ENCODE results near the gene HLA-DQA2. TPM values are rescaled to one million over a fixed set of nuclear protein-coding genes. Genes with fewer than 3 reads are reported as not detected.
"Not testable (repeated sequence)": the region's sequence is repeated elsewhere in the genome, so short reads cannot be mapped to it uniquely, and the experiment has no call there.

The HLA-DQA2 gene
- total and polyA plus RNA-seq, 10 donors = 0.10 to 84.9 (median 6.3) TPM

GRCh38 chr6:32700391-32701040 lies 40.7 kb upstream of the HLA-DQA2 start:
- intact Hi-C loops (cut with DNase I; ENCODE audit: low total_unique reads) = loop anchor here (5.0 kb wide), 1 partner anchor 273 kb away; no protein-coding TSS in a partner anchor
- no peak for DNase-seq
- peaks cover 0 to 20% (median 0%) of the 10 kb centered on the region in 7 donors for H3K27me3 ChIP-seq (replicated peaks in 1 of 7)
- TF ChIP-seq CTCF (IDR thresholded peaks at IDR 0.05 in 8 of 11, conservative IDR thresholded peaks at IDR 0.05 in 3 of 11) (peak; percentile 43 to 82 (median 67)), POLR2AphosphoS5 (IDR thresholded peaks at IDR 0.05) (no peak)
- no peaks in the 10 kb centered on the region for H3K36me3 ChIP-seq
- peak overlapping the region in 1 of 8 donors; percentile 30 for H3K4me3 ChIP-seq
- WGBS, 5 donors = 13 to 25% (median 17%) methylated on average over 6 of the region's 6 CpGs
- no peaks in the 10 kb centered on the region for H3K9me3 ChIP-seq
- H3K27ac ChIP-seq = peak overlapping the region in 1 of 8 donors; percentile 46
- peaks cover 0 to 8% (median 0%) of the 10 kb centered on the region in 6 donors for H3K4me1 ChIP-seq

GRCh38 chr6:32703347-32703746 lies 37.8 kb upstream of the HLA-DQA2 start:
- no peaks in the 10 kb centered on the region for H3K36me3 ChIP-seq
- H3K27me3 ChIP-seq (replicated peaks in 1 of 7) = peaks cover 0 to 15% (median 0%) of the 10 kb centered on the region in 7 donors
- 30 to 66% (median 60%) methylated on average over 4 of the region's 4 CpGs for WGBS, 5 donors
- H3K27ac ChIP-seq = no peak overlapping the region
- no peak overlapping the region for H3K4me3 ChIP-seq
- intact Hi-C loops (cut with DNase I; ENCODE audit: low total_unique reads) = loop anchor here (5.0 kb wide), 1 partner anchor 276 kb away; no protein-coding TSS in a partner anchor
- no peaks in the 10 kb centered on the region for H3K9me3 ChIP-seq
- no peak for DNase-seq
- TF ChIP-seq POLR2AphosphoS5 (IDR thresholded peaks at IDR 0.05) (no peak), POLR2A (IDR thresholded peaks at IDR 0.05) (no peak), CTCF (IDR thresholded peaks at IDR 0.05 in 8 of 11, conservative IDR thresholded peaks at IDR 0.05 in 3 of 11) (no peak)
- H3K4me1 ChIP-seq = peaks cover 0 to 8% (median 0%) of the 10 kb centered on the region in 6 donors

GRCh38 chr6:32705164-32705563 lies 36.0 kb upstream of the HLA-DQA2 start:
- intact Hi-C loops (cut with DNase I; ENCODE audit: low total_unique reads); H3K4me3 ChIP-seq; H3K36me3 ChIP-seq; DNase-seq; H3K9me3 ChIP-seq; H3K27ac ChIP-seq; H3K4me1 ChIP-seq: not testable (repeated sequence)
- H3K27me3 ChIP-seq (replicated peaks in 1 of 7) = peaks cover 0 to 12% (median 0%) of the 10 kb centered on the region in 7 donors
- WGBS, 5 donors = 53 to 93% (median 70%) methylated on average over 3 of the region's 3 CpGs

GRCh38 chr6:32709625-32710024 lies 31.6 kb upstream of the HLA-DQA2 start:
- H3K27ac ChIP-seq = no peak overlapping the region
- no peaks in the 10 kb centered on the region for H3K9me3 ChIP-seq
- TF ChIP-seq POLR2A (IDR thresholded peaks at IDR 0.05) (no peak), POLR2AphosphoS5 (IDR thresholded peaks at IDR 0.05) (no peak), CTCF (IDR thresholded peaks at IDR 0.05 in 8 of 11, conservative IDR thresholded peaks at IDR 0.05 in 3 of 11) (no peak)
- H3K4me3 ChIP-seq = no peak overlapping the region
- intact Hi-C loops (cut with DNase I; ENCODE audit: low total_unique reads) = loop anchor here (10.0 kb wide), 1 partner anchor 65 kb away; no protein-coding TSS in a partner anchor
- no peaks in the 10 kb centered on the region for H3K27me3 ChIP-seq (replicated peaks in 1 of 7)
- H3K4me1 ChIP-seq = no peaks in the 10 kb centered on the region
- no peak for DNase-seq
- no peaks in the 10 kb centered on the region for H3K36me3 ChIP-seq
